ENCODE data around the gene CYBB.

Gene CYBB

GRCh38 chrX:37816766-37817165 is 36.9 kb downstream of the CYBB start:
- Histone ChIP-seq H3K4me3 (ENCODE audit: low read length) (no peak overlapping the region), H3K9ac (ENCODE audit: low read depth, low read length) (no peak overlapping the region), H3K36me3 (ENCODE audit: insufficient read depth, low read depth, low read length) (no peaks in the 10 kb centered on the region), H3K4me1 (ENCODE audit: insufficient read depth, low read length) (no peaks in the 10 kb centered on the region), H3K9me3 (ENCODE audit: insufficient read depth, low read depth, low read length) (no peaks in the 10 kb centered on the region), H3K27ac (ENCODE audit: low read length) (no peak overlapping the region), H3K27me3 (ENCODE audit: insufficient read depth, low read length) (no peaks in the 10 kb centered on the region)

DNA sequence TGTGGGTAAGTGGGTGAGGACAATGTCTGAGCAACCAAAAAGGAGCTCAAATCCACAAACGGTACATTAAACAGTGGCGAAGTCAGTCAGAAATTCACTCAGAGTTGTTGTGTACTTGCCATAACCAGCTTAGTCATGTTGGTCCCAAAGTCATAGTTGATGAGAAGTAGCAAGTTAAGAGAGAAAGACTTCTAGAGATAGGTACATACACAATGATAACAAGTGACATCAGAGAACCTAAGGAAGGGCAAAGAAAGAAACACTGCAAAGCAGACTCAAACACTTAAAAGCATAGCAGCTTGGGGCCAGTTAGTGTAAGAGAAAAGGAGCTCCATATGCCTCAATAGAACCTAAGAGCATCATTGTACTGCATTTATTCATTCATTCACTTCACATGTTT is 37.3 kb downstream of the CYBB start:
- H3K27ac ChIP-seq (ENCODE audit: low read length) = no peak overlapping the region
- H3K9ac ChIP-seq (ENCODE audit: low read depth, low read length) = no peak overlapping the region
- H3K27me3 ChIP-seq (ENCODE audit: insufficient read depth, low read length) = no peaks in the 10 kb centered on the region
- H3K36me3 ChIP-seq (ENCODE audit: insufficient read depth, low read depth, low read length) = no peaks in the 10 kb centered on the region
- no peaks in the 10 kb centered on the region for H3K9me3 ChIP-seq (ENCODE audit: insufficient read depth, low read depth, low read length)
- H3K4me3 ChIP-seq (ENCODE audit: low read length) = no peak overlapping the region
- no peaks in the 10 kb centered on the region for H3K4me1 ChIP-seq (ENCODE audit: insufficient read depth, low read length)

- no peaks in the 10 kb centered on the region for H3K4me1 ChIP-seq (ENCODE audit: insufficient read depth, low read length)
- no peak overlapping the region for H3K9ac ChIP-seq (ENCODE audit: low read depth, low read length)
- H3K27me3 ChIP-seq (ENCODE audit: insufficient read depth, low read length) = no peaks in the 10 kb centered on the region
- H3K9me3 ChIP-seq (ENCODE audit: insufficient read depth, low read depth, low read length) = no peaks in the 10 kb centered on the region
- H3K27ac ChIP-seq (ENCODE audit: low read length) = no peak overlapping the region
- no peak overlapping the region for H3K4me3 ChIP-seq (ENCODE audit: low read length)
- H3K36me3 ChIP-seq (ENCODE audit: insufficient read depth, low read depth, low read length) = no peaks in the 10 kb centered on the region
Observed at GRCh38 chrX:37817579-37817978, 37.7 kb downstream of the CYBB start.

- no peak overlapping the region for H3K27ac ChIP-seq (ENCODE audit: low read length)
- H3K4me3 ChIP-seq (ENCODE audit: low read length) = no peak overlapping the region
- H3K4me1 ChIP-seq (ENCODE audit: insufficient read depth, low read length) = no peaks in the 10 kb centered on the region
- H3K36me3 ChIP-seq (ENCODE audit: insufficient read depth, low read depth, low read length) = no peaks in the 10 kb centered on the region
- H3K9ac ChIP-seq (ENCODE audit: low read depth, low read length) = no peak overlapping the region
- H3K27me3 ChIP-seq (ENCODE audit: insufficient read depth, low read length) = no peaks in the 10 kb centered on the region
- no peaks in the 10 kb centered on the region for H3K9me3 ChIP-seq (ENCODE audit: insufficient read depth, low read depth, low read length)
Observed at GRCh38 chrX:37818031-37818430, 38.2 kb downstream of the CYBB start.

GRCh38 chrX:37820646-37821045 is 40.8 kb downstream of the CYBB start:
- no peak overlapping the region for H3K27ac ChIP-seq (ENCODE audit: low read length)
- H3K4me3 ChIP-seq (ENCODE audit: low read length) = no peak overlapping the region
- H3K36me3 ChIP-seq (ENCODE audit: insufficient read depth, low read depth, low read length) = no peaks in the 10 kb centered on the region
- no peaks in the 10 kb centered on the region for H3K27me3 ChIP-seq (ENCODE audit: insufficient read depth, low read length)
- no peaks in the 10 kb centered on the region for H3K9me3 ChIP-seq (ENCODE audit: insufficient read depth, low read depth, low read length)
- H3K4me1 ChIP-seq (ENCODE audit: insufficient read depth, low read length) = no peaks in the 10 kb centered on the region
- H3K9ac ChIP-seq (ENCODE audit: low read depth, low read length) = no peak overlapping the region

DNA sequence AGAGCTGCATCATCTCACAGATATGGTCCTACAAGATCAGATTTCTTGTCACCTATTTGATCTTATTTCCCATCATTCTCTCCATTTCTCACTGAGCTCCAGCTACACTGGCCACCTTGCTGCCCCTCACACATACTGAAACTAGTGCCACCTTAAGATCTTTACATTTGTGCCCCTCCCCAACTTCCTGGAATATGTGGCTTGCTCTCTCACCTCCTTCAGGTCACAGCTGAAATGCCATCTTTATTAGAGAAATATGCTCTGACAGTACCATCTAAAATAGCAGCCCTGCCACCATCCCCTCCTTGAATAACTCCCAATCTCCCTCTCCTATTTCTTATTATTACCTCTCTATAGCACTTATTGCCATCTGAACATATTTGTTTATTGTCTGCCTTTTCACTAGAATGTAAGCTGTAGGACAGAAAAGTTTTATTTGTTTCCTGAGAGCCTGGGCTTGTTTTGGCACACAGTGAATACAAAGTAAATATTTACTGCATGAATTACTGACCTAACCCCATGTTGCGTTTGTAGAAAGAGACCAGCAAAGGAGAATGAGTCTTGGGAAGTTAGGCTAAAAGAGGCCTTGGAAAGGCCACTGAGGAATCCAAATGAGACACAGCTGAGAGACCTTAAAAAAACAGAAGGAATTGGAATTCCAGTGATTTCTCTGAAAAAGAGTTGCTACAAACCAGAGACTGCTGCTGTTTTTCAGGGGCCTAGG is 44.8 kb downstream of the CYBB start:
- Histone ChIP-seq H3K9ac (ENCODE audit: low read depth, low read length) (no peak overlapping the region), H3K4me1 (ENCODE audit: insufficient read depth, low read length) (no peaks in the 10 kb centered on the region), H3K36me3 (ENCODE audit: insufficient read depth, low read depth, low read length) (no peaks in the 10 kb centered on the region), H3K9me3 (ENCODE audit: insufficient read depth, low read depth, low read length) (no peaks in the 10 kb centered on the region), H3K27me3 (ENCODE audit: insufficient read depth, low read length) (no peaks in the 10 kb centered on the region), H3K27ac (ENCODE audit: low read length) (no peak overlapping the region), H3K4me3 (ENCODE audit: low read length) (no peak overlapping the region)

- H3K36me3 ChIP-seq (ENCODE audit: insufficient read depth, low read depth, low read length) = no peaks in the 10 kb centered on the region
- no peaks in the 10 kb centered on the region for H3K27me3 ChIP-seq (ENCODE audit: insufficient read depth, low read length)
- no peak overlapping the region for H3K27ac ChIP-seq (ENCODE audit: low read length)
- H3K9ac ChIP-seq (ENCODE audit: low read depth, low read length) = no peak overlapping the region
- H3K9me3 ChIP-seq (ENCODE audit: insufficient read depth, low read depth, low read length) = no peaks in the 10 kb centered on the region
- H3K4me3 ChIP-seq (ENCODE audit: low read length) = no peak overlapping the region
- no peaks in the 10 kb centered on the region for H3K4me1 ChIP-seq (ENCODE audit: insufficient read depth, low read length)
Observed at GRCh38 chrX:37825215-37825842, 45.5 kb downstream of the CYBB start.

DNA sequence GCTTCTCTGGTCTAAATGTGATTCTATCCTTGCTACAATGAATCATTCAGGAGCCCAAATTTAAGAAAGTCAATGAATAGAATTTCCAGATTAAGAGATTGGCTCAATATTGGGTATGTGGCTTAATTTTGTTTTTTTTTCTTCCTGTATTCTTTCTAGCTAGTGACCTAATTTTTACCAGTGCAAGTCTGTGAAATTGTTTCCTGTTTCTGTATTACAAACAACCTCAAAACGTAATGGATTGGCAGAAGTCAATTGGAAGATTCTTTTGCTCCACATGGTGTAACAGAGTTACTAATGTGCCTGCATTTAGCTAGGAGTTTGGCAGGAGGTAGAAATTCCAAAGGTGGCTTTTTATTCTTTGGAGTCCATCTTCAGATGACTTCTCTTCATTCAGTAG is 49.9 kb downstream of the CYBB start:
- Histone ChIP-seq H3K9ac (ENCODE audit: low read depth, low read length) (no peak overlapping the region), H3K36me3 (ENCODE audit: insufficient read depth, low read depth, low read length) (no peaks in the 10 kb centered on the region), H3K4me1 (ENCODE audit: insufficient read depth, low read length) (no peaks in the 10 kb centered on the region), H3K27me3 (ENCODE audit: insufficient read depth, low read length) (no peaks in the 10 kb centered on the region), H3K4me3 (ENCODE audit: low read length) (no peak overlapping the region), H3K27ac (ENCODE audit: low read length) (no peak overlapping the region), H3K9me3 (ENCODE audit: insufficient read depth, low read depth, low read length) (no peaks in the 10 kb centered on the region)

DNA sequence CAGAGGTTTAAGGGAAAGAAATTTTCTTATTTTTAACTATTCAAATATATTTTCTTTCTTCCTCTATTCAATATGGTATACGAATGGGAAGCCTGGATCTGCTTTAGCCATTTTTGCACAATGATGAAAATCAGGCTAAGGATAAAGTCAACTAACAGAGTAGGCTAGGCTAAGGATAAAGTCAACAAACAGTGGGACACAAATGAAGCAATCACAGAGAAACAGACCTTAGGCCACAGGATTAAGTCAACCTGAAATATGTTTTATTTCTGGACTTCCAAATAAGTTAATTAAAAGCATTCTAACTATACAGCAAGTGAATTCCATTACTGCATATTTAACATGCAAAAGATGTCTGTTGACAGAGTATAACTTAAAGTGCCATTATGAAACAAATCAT is 50.5 kb downstream of the CYBB start:
- no peak overlapping the region for H3K4me3 ChIP-seq (ENCODE audit: low read length)
- no peaks in the 10 kb centered on the region for H3K27me3 ChIP-seq (ENCODE audit: insufficient read depth, low read length)
- no peak overlapping the region for H3K9ac ChIP-seq (ENCODE audit: low read depth, low read length)
- H3K36me3 ChIP-seq (ENCODE audit: insufficient read depth, low read depth, low read length) = no peaks in the 10 kb centered on the region
- H3K9me3 ChIP-seq (ENCODE audit: insufficient read depth, low read depth, low read length) = no peaks in the 10 kb centered on the region
- no peak overlapping the region for H3K27ac ChIP-seq (ENCODE audit: low read length)
- H3K4me1 ChIP-seq (ENCODE audit: insufficient read depth, low read length) = no peaks in the 10 kb centered on the region

GRCh38 chrX:37834937-37835336 is 55.1 kb downstream of the CYBB start:
- H3K4me1 ChIP-seq (ENCODE audit: insufficient read depth, low read length) = no peaks in the 10 kb centered on the region
- no peaks in the 10 kb centered on the region for H3K36me3 ChIP-seq (ENCODE audit: insufficient read depth, low read depth, low read length)
- H3K9ac ChIP-seq (ENCODE audit: low read depth, low read length) = no peak overlapping the region
- H3K9me3 ChIP-seq (ENCODE audit: insufficient read depth, low read depth, low read length) = no peaks in the 10 kb centered on the region
- H3K27ac ChIP-seq (ENCODE audit: low read length) = no peak overlapping the region
- no peaks in the 10 kb centered on the region for H3K27me3 ChIP-seq (ENCODE audit: insufficient read depth, low read length)
- H3K4me3 ChIP-seq (ENCODE audit: low read length) = no peak overlapping the region

DNA sequence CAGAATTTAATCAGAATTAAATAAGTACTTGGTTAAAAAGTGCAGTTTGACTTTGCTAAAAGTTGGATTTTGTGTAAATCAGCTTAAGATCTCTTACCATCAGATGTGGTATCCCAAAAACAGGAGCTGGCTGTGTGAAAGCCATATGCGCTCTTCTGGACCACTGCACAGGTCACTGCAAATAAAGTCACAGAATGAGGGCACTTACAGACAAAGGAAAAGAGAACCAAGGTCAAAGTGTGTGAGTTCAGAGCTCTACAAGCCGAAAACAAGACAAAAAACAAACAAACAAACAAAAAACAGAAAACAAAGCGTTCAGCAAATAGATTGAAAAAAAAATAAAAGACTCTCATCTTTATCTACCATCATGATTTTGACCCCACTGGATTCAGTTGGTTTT is 61.1 kb downstream of the CYBB start:
- no peak overlapping the region for H3K27ac ChIP-seq (ENCODE audit: low read length)
- H3K9me3 ChIP-seq (ENCODE audit: insufficient read depth, low read depth, low read length) = no peaks in the 10 kb centered on the region
- H3K9ac ChIP-seq (ENCODE audit: low read depth, low read length) = no peak overlapping the region
- no peak overlapping the region for H3K4me3 ChIP-seq (ENCODE audit: low read length)
- 0 out of 2 replicates have a peak, but pooled peaks cover 3% of the 10 kb centered on the region for H3K36me3 ChIP-seq (ENCODE audit: insufficient read depth, low read depth, low read length)
- H3K4me1 ChIP-seq (ENCODE audit: insufficient read depth, low read length) = no peaks in the 10 kb centered on the region
- H3K27me3 ChIP-seq (ENCODE audit: insufficient read depth, low read length) = no peaks in the 10 kb centered on the region

- H3K9ac ChIP-seq (ENCODE audit: low read depth, low read length) = no peak overlapping the region
- no peak overlapping the region for H3K27ac ChIP-seq (ENCODE audit: low read length)
- H3K36me3 ChIP-seq (ENCODE audit: insufficient read depth, low read depth, low read length) = 0 out of 2 replicates have a peak, but pooled peaks cover 3% of the 10 kb centered on the region
- H3K9me3 ChIP-seq (ENCODE audit: insufficient read depth, low read depth, low read length) = no peaks in the 10 kb centered on the region
- no peak overlapping the region for H3K4me3 ChIP-seq (ENCODE audit: low read length)
- H3K4me1 ChIP-seq (ENCODE audit: insufficient read depth, low read length) = no peaks in the 10 kb centered on the region
- H3K27me3 ChIP-seq (ENCODE audit: insufficient read depth, low read length) = no peaks in the 10 kb centered on the region
Observed at GRCh38 chrX:37844622-37845021, 64.8 kb downstream of the CYBB start.

Data from iPS-20b (cell line).